Stimulated activated naive CD4-positive, alpha-beta T cell (primary cell): Measurements from ENCODE around the gene TMEM134.

Experiments used
- DNase-seq, 6 experiments: peaks; one replicate each; lab custom pipeline; 2025; lab: John Stamatoyannopoulos, UW

The TMEM134 gene

GRCh38 chr11:67458266-67458665 lies 10.8 kb downstream of the TMEM134 start:
- no peak for DNase-seq

GRCh38 chr11:67457453-67457852 lies 11.6 kb downstream of the TMEM134 start:
- DNase-seq = no peak

GRCh38 chr11:67456068-67456705 lies 12.9 kb downstream of the TMEM134 start:
- no peak for DNase-seq

- no peak for DNase-seq
Observed at GRCh38 chr11:67455054-67455453, 14.0 kb downstream of the TMEM134 start, which contains the start of gene CABP4. Gene CABP4, plus strand, starts transcription at chr11:67455354. Its CDS starts 70 bp downstream, at chr11:67455424.

GRCh38 chr11:67453816-67454732 lies 15.0 kb downstream of the TMEM134 start:
- DNase-seq = no peak

- DNase-seq = no peak
Observed at GRCh38 chr11:67452141-67452952, 16.7 kb downstream of the TMEM134 start, which contains the start of gene GPR152. Gene GPR152, minus strand, starts transcription at chr11:67452729. Its CDS starts 5 bp downstream, at chr11:67452724.

GRCh38 chr11:67451658-67451976 lies 17.4 kb downstream of the TMEM134 start:
- no peak for DNase-seq

GRCh38 chr11:67450796-67451657 lies 18.0 kb downstream of the TMEM134 start:
- DNase-seq = no peak

GRCh38 chr11:67449116-67449844 lies 19.8 kb downstream of the TMEM134 start:
- no peak for DNase-seq

- DNase-seq = no peak
Observed at GRCh38 chr11:67448220-67448609, 20.8 kb downstream of the TMEM134 start.

- no peak for DNase-seq
Observed at GRCh38 chr11:67445515-67445914, 23.5 kb downstream of the TMEM134 start.

GRCh38 chr11:67442504-67443404 lies 26.3 kb downstream of the TMEM134 start:
- DNase-seq = peak in 1 of 6 experiments; percentile 26

- DNase-seq = peak in 5 of 6 experiments; percentile 8 to 52 (median 24)
Observed at GRCh38 chr11:67441731-67442351, 27.2 kb downstream of the TMEM134 start.

GRCh38 chr11:67441098-67441563 lies 27.9 kb downstream of the TMEM134 start:
- peak in 2 of 6 experiments; percentile 16 to 19 for DNase-seq

GRCh38 chr11:67440229-67441097 lies 28.6 kb downstream of the TMEM134 start:
- DNase-seq = peak in 3 of 6 experiments; percentile 18 to 27 (median 24)

GRCh38 chr11:67439321-67440228 lies 29.5 kb downstream of the TMEM134 start:
- DNase-seq = peak in 5 of 6 experiments; percentile 20 to 53 (median 31)
